ENCODE data around the gene TMEM217. TPM values are rescaled to one million over a fixed set of nuclear protein-coding genes. Genes with fewer than 3 reads are reported as not detected.

The TMEM217 gene
- total and polyA plus RNA-seq, 2 of the 8 experiments (the other 6 are each of a cell fraction or from before 2014, with no cell fraction given) = 0.60 to 1.1 TPM

DNA sequence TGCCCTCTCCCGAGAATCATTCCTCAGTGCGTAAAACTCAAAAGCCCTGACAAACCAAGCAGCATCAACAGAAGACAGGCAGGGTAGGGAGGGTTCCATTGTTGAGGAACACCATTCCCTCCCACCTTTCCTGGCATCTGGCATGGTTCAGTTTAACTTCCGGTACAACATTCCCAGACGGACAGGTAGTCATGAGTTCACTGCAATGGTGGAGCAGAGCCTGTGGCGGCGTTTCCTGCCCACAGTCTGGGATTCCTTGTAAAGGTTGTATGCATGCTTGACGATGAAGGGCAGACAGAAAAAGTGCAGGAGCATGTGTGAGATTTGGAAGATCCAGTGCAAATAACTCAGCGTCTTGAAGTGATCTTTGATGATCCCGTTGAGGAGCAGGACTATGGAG is 45.7 kb downstream of the TMEM217 start (continued):
- TF ChIP-seq SP4 (IDR thresholded peaks at IDR 0.05; ENCODE audit: low read length) (no peak), CTBP2 (IDR thresholded peaks at IDR 0.05; ENCODE audit: borderline replicate concordance, insufficient read depth, insufficient read length, low read length) (no peak), NANOG (IDR thresholded peaks at IDR 0.05; ENCODE audit: insufficient read depth, low read depth, low read length, poor library complexity, severe bottlenecking) (no peak), CREB1 (IDR thresholded peaks at IDR 0.05) (no peak)
